ENCODE data around the gene SLCO2A1. TPM values are rescaled to one million over a fixed set of nuclear protein-coding genes. Genes with fewer than 3 reads are reported as not detected.

Gene SLCO2A1
- total and polyA plus RNA-seq, 2 donors (not counting 1 experiment from before 2014, with no cell fraction given) = under 0.01 to 0.12 TPM

- no peaks in the 10 kb centered on the region for H3K79me2 ChIP-seq (ENCODE audit: control insufficient read depth, insufficient read depth, low read length)
- no peak overlapping the region for H3K4me3 ChIP-seq (replicated peaks in 1 of 4; ENCODE audit: control extremely low read depth in 1 of 4, insufficient read depth in 1 of 4, low read depth in 3 of 4, low read length in 4 of 4)
- H3K4me2 ChIP-seq (ENCODE audit: extremely low read depth, insufficient read depth, low read length) = no peak overlapping the region
- DNase-seq (ENCODE audit: low read depth in 2 of 2) = no peak
- H3K9me3 ChIP-seq (ENCODE audit: control insufficient read depth, insufficient read depth, low read depth, low read length) = no peaks in the 10 kb centered on the region
- no peaks in the 10 kb centered on the region for H3K36me3 ChIP-seq (ENCODE audit: control insufficient read depth, insufficient read depth, low read length)
- no peak overlapping the region for H3K9ac ChIP-seq (ENCODE audit: insufficient read depth, low read length)
- H4K20me1 ChIP-seq (ENCODE audit: control insufficient read depth, extremely low read depth, insufficient read depth, low read length) = no peaks in the 10 kb centered on the region
- no peak overlapping the region for H2AFZ ChIP-seq (ENCODE audit: low read length)
- H3K4me1 ChIP-seq (ENCODE audit: control insufficient read depth, extremely low read depth, insufficient read depth, low read length) = no peaks in the 10 kb centered on the region
- H3K27me3 ChIP-seq (ENCODE audit: control insufficient read depth, insufficient read depth, low read length) = no peaks in the 10 kb centered on the region
- no peak overlapping the region for H3K27ac ChIP-seq (ENCODE audit: insufficient read depth, low read length)
- TF ChIP-seq EZH2 (IDR thresholded peaks at IDR 0.05; ENCODE audit: low read length, missing control alignments) = no peak
- no peak for TF ChIP-seq CTCF (conservative IDR thresholded peaks at IDR 0.05 in 1 of 2, IDR thresholded peaks at IDR 0.05 in 1 of 2; ENCODE audit: low read depth in 1 of 2, low read length in 2 of 2)
Observed at GRCh38 chr3:133887074-133887802, 142.5 kb downstream of the SLCO2A1 start.

- Histone ChIP-seq H3K9me3 (ENCODE audit: control insufficient read depth, insufficient read depth, low read depth, low read length) (no peaks in the 10 kb centered on the region), H2AFZ (ENCODE audit: low read length) (no peak overlapping the region), H3K4me3 (replicated peaks in 1 of 4; ENCODE audit: control extremely low read depth in 1 of 4, insufficient read depth in 1 of 4, low read depth in 3 of 4, low read length in 4 of 4) (no peak overlapping the region), H3K4me2 (ENCODE audit: extremely low read depth, insufficient read depth, low read length) (no peak overlapping the region), H4K20me1 (ENCODE audit: control insufficient read depth, extremely low read depth, insufficient read depth, low read length) (no peaks in the 10 kb centered on the region), H3K9ac (ENCODE audit: insufficient read depth, low read length) (no peak overlapping the region), H3K27me3 (ENCODE audit: control insufficient read depth, insufficient read depth, low read length) (no peaks in the 10 kb centered on the region), H3K4me1 (ENCODE audit: control insufficient read depth, extremely low read depth, insufficient read depth, low read length) (no peaks in the 10 kb centered on the region), H3K27ac (ENCODE audit: insufficient read depth, low read length) (no peak overlapping the region), H3K79me2 (ENCODE audit: control insufficient read depth, insufficient read depth, low read length) (no peaks in the 10 kb centered on the region), H3K36me3 (ENCODE audit: control insufficient read depth, insufficient read depth, low read length) (no peaks in the 10 kb centered on the region)
- no peak for DNase-seq (ENCODE audit: low read depth in 2 of 2)
- no peak for TF ChIP-seq EZH2 (IDR thresholded peaks at IDR 0.05; ENCODE audit: low read length, missing control alignments)
- no peak for TF ChIP-seq CTCF (conservative IDR thresholded peaks at IDR 0.05 in 1 of 2, IDR thresholded peaks at IDR 0.05 in 1 of 2; ENCODE audit: low read depth in 1 of 2, low read length in 2 of 2)
Observed at GRCh38 chr3:133886031-133886722, 143.5 kb downstream of the SLCO2A1 start.

- H3K27me3 ChIP-seq (ENCODE audit: control insufficient read depth, insufficient read depth, low read length) = no peaks in the 10 kb centered on the region
- DNase-seq (ENCODE audit: low read depth in 2 of 2) = no peak
- TF ChIP-seq EZH2 (IDR thresholded peaks at IDR 0.05; ENCODE audit: low read length, missing control alignments) (no peak), CTCF (conservative IDR thresholded peaks at IDR 0.05 in 1 of 2, IDR thresholded peaks at IDR 0.05 in 1 of 2; ENCODE audit: low read depth in 1 of 2, low read length in 2 of 2) (no peak)
- no peak overlapping the region for H3K27ac ChIP-seq (ENCODE audit: insufficient read depth, low read length)
- no peak overlapping the region for H3K4me3 ChIP-seq (replicated peaks in 1 of 4; ENCODE audit: control extremely low read depth in 1 of 4, insufficient read depth in 1 of 4, low read depth in 3 of 4, low read length in 4 of 4)
- no peaks in the 10 kb centered on the region for H3K9me3 ChIP-seq (ENCODE audit: control insufficient read depth, insufficient read depth, low read depth, low read length)
- H3K36me3 ChIP-seq (ENCODE audit: control insufficient read depth, insufficient read depth, low read length) = no peaks in the 10 kb centered on the region
- H3K4me2 ChIP-seq (ENCODE audit: extremely low read depth, insufficient read depth, low read length) = no peak overlapping the region
- no peak overlapping the region for H3K9ac ChIP-seq (ENCODE audit: insufficient read depth, low read length)
- no peaks in the 10 kb centered on the region for H4K20me1 ChIP-seq (ENCODE audit: control insufficient read depth, extremely low read depth, insufficient read depth, low read length)
- H3K4me1 ChIP-seq (ENCODE audit: control insufficient read depth, extremely low read depth, insufficient read depth, low read length) = no peaks in the 10 kb centered on the region
- H3K79me2 ChIP-seq (ENCODE audit: control insufficient read depth, insufficient read depth, low read length) = no peaks in the 10 kb centered on the region
- no peak overlapping the region for H2AFZ ChIP-seq (ENCODE audit: low read length)
Observed at GRCh38 chr3:133884887-133885711, 144.6 kb downstream of the SLCO2A1 start.

All from fibroblast of lung (primary cell).